Neutrophil (primary cell): ENCODE measurements around the gene MYLK4.
A peak's percentile ranks its signal among the peaks of the same experiment; 100 is the strongest.

Experiments used
- H3K27ac ChIP-seq: fragments of 200-600 bp; sonication (generic); 2 replicates; pipeline ENCODE4 v1.5.1; 2016; ENCODE audit warnings: mild to moderate bottlenecking, moderate library complexity
- H3K27me3 ChIP-seq: fragments of 200-600 bp; sonication (generic); 2 replicates; pipeline ENCODE4 v1.6.0; 2016; ENCODE audit warnings: mild to moderate bottlenecking
- H3K36me3 ChIP-seq: fragments of 200-600 bp; sonication (generic); 2 replicates; pipeline ENCODE4 v1.5.1; 2017
- H3K4me1 ChIP-seq, 2 experiments: fragments of 200-600 bp in 1 of 2; sonication (generic) in 1 of 2; 1 replicate in 1 of 2; 2 replicates in 1 of 2; pipeline versions ENCODE4 v1.5.1 to v1.6.1; 2013 to 2016; ENCODE audit warnings: low read depth in 1 of 2, low read length in 1 of 2, mild to moderate bottlenecking in 1 of 2, moderate library complexity in 1 of 2; ENCODE audit not compliant: control insufficient read depth in 1 of 2, insufficient read depth in 1 of 2
- H3K4me3 ChIP-seq, 2 experiments: fragments of 200-600 bp in 1 of 2; sonication (generic) in 1 of 2; 1 replicate in 1 of 2; 2 replicates in 1 of 2; pipeline ENCODE4 v1.5.1; 2013 to 2016; ENCODE audit warnings: low read depth in 1 of 2, low read length in 1 of 2, mild to moderate bottlenecking in 1 of 2, moderate library complexity in 1 of 2
- H3K9me3 ChIP-seq: fragments of 200-600 bp; sonication (generic); 2 replicates; pipeline ENCODE4 v1.5.1; 2016
- TF ChIP-seq, protein P1 (sequence below): fragments of 200-600 bp; sonication (generic); IDR thresholded peaks from 2 replicates; pipeline ENCODE4 v1.5.1; 2016; ENCODE audit warnings: antibody characterized with exemption

MYLK4 gene

GRCh38 chr6:2777249-2777648 lies 26.5 kb upstream of the MYLK4 start:
- peaks cover 42% of the 10 kb centered on the region for H3K36me3 ChIP-seq
- TF ChIP-seq, protein P1, sequence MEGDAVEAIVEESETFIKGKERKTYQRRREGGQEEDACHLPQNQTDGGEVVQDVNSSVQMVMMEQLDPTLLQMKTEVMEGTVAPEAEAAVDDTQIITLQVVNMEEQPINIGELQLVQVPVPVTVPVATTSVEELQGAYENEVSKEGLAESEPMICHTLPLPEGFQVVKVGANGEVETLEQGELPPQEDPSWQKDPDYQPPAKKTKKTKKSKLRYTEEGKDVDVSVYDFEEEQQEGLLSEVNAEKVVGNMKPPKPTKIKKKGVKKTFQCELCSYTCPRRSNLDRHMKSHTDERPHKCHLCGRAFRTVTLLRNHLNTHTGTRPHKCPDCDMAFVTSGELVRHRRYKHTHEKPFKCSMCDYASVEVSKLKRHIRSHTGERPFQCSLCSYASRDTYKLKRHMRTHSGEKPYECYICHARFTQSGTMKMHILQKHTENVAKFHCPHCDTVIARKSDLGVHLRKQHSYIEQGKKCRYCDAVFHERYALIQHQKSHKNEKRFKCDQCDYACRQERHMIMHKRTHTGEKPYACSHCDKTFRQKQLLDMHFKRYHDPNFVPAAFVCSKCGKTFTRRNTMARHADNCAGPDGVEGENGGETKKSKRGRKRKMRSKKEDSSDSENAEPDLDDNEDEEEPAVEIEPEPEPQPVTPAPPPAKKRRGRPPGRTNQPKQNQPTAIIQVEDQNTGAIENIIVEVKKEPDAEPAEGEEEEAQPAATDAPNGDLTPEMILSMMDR: no peak
- H3K9me3 ChIP-seq: no peaks in the 10 kb centered on the region
- H3K4me3 ChIP-seq: no peak overlapping the region
- no peak overlapping the region for H3K27ac ChIP-seq
- no peaks in the 10 kb centered on the region for H3K4me1 ChIP-seq
- no peaks in the 10 kb centered on the region for H3K27me3 ChIP-seq

GRCh38 chr6:2775003-2775402 lies 24.3 kb upstream of the MYLK4 start:
- Histone ChIP-seq H3K27me3 (no peaks in the 10 kb centered on the region), H3K4me1 (peaks cover 5 to 13% of the 10 kb centered on the region in 2 experiments), H3K36me3 (peaks cover 20% of the 10 kb centered on the region), H3K27ac (no peak overlapping the region), H3K9me3 (no peaks in the 10 kb centered on the region), H3K4me3 (no peak overlapping the region)
- TF ChIP-seq, protein P1: no peak

- no peaks in the 10 kb centered on the region for H3K9me3 ChIP-seq
- H3K36me3 ChIP-seq: peaks cover 9% of the 10 kb centered on the region
- H3K4me1 ChIP-seq: peaks cover 8 to 24% of the 10 kb centered on the region in 2 experiments
- TF ChIP-seq, protein P1: no peak
- no peak overlapping the region for H3K27ac ChIP-seq
- no peak overlapping the region for H3K4me3 ChIP-seq
- no peaks in the 10 kb centered on the region for H3K27me3 ChIP-seq
These were observed 22.7 kb upstream of the MYLK4 start for GRCh38 chr6:2773449-2773848.

DNA sequence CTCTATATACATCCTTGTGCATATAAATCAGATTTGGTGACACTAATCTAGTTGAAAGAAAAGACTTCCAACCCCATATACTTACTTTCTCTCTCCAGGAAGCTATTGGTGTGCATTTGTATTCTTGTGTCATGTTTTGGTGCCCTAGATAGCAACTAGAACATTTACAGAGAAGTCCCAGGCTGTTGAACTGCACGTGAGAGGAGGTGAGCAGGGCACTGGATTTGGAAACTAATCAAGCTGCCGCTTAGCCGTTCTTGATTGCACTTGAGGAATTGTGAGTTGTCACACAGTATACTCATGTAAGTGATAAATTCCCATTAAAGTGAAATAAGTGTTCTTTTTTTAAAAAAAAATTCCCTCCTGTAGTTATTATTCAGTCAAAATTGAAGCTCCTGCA lies 22.1 kb upstream of the MYLK4 start:
- Histone ChIP-seq H3K27me3 (no peaks in the 10 kb centered on the region), H3K4me3 (no peak overlapping the region), H3K27ac (no peak overlapping the region), H3K36me3 (peaks cover 9% of the 10 kb centered on the region), H3K4me1 (peaks cover 14 to 30% of the 10 kb centered on the region in 2 experiments), H3K9me3 (no peaks in the 10 kb centered on the region)
- TF ChIP-seq, protein P1: no peak

- Histone ChIP-seq H3K36me3 (peaks cover 9% of the 10 kb centered on the region), H3K27me3 (no peaks in the 10 kb centered on the region), H3K4me1 (peaks cover 32 to 48% of the 10 kb centered on the region in 2 experiments), H3K27ac (no peak overlapping the region), H3K9me3 (no peaks in the 10 kb centered on the region), H3K4me3 (no peak overlapping the region)
- TF ChIP-seq, protein P1: no peak
These were observed 20.4 kb upstream of the MYLK4 start for GRCh38 chr6:2771079-2771478.

- H3K9me3 ChIP-seq: no peaks in the 10 kb centered on the region
- no peak overlapping the region for H3K4me3 ChIP-seq
- H3K4me1 ChIP-seq: peaks cover 34 to 48% of the 10 kb centered on the region in 2 experiments
- H3K27me3 ChIP-seq: no peaks in the 10 kb centered on the region
- TF ChIP-seq, protein P1: no peak
- peak overlapping the region; percentile 16 for H3K27ac ChIP-seq
- peaks cover 9% of the 10 kb centered on the region for H3K36me3 ChIP-seq
These were observed 19.4 kb upstream of the MYLK4 start for GRCh38 chr6:2770171-2770570.
